H9 (cell line): Measurements from ENCODE around the gene BNC1. TPM values are rescaled to one million over a fixed set of nuclear protein-coding genes. Genes with fewer than 3 reads are reported as not detected.

Source experiments
- DNase-seq: peaks from one replicate; pipeline ENCODE4 v3.0.0-alpha.2; 2017
- H2AFZ ChIP-seq: one replicate; pipeline ENCODE4 v1.6.1; 2013; ENCODE audit warnings: mild to moderate bottlenecking, low read length, control low read depth, moderate library complexity
- H2AK5ac ChIP-seq: 2 replicates; pipeline ENCODE4 v1.6.1; 2013; ENCODE audit warnings: low read length, control low read depth, mixed read lengths; ENCODE audit not compliant: insufficient read length
- H2BK120ac ChIP-seq: one replicate; pipeline ENCODE4 v1.6.1; 2013; ENCODE audit warnings: low read depth, mild to moderate bottlenecking, low read length, control low read depth, inconsistent platforms; ENCODE audit not compliant: poor library complexity, severe bottlenecking
- H2BK12ac ChIP-seq: 2 replicates; pipeline ENCODE4 v1.6.1; 2013; ENCODE audit warnings: low read length, control low read depth, mixed read lengths, low read depth; ENCODE audit not compliant: insufficient read length
- H2BK15ac ChIP-seq: 2 replicates; pipeline ENCODE4 v1.6.1; 2013; ENCODE audit warnings: low read depth, low read length, control low read depth
- H2BK20ac ChIP-seq: one replicate; pipeline ENCODE4 v1.6.1; 2013; ENCODE audit warnings: low read depth, mild to moderate bottlenecking, low read length, control low read depth, inconsistent platforms; ENCODE audit not compliant: poor library complexity, severe bottlenecking
- H2BK5ac ChIP-seq: 2 replicates; pipeline ENCODE4 v1.6.1; 2013; ENCODE audit warnings: low read length, control low read depth, mixed read lengths; ENCODE audit not compliant: insufficient read length
- H3K14ac ChIP-seq: 2 replicates; pipeline ENCODE4 v1.6.1; 2013; ENCODE audit warnings: low read length, control low read depth; ENCODE audit not compliant: insufficient read depth
- H3K18ac ChIP-seq: 2 replicates; pipeline ENCODE4 v1.6.1; 2013; ENCODE audit warnings: low read depth, mild to moderate bottlenecking, mixed read lengths, low read length, control low read depth; ENCODE audit not compliant: insufficient read length
- H3K23ac ChIP-seq: 2 replicates; pipeline ENCODE4 v1.6.1; 2013; ENCODE audit warnings: low read length, control low read depth, mixed read lengths, low read depth; ENCODE audit not compliant: insufficient read length
- H3K23me2 ChIP-seq: 2 replicates; pipeline ENCODE4 v1.6.1; 2013; ENCODE audit warnings: low read depth, mild to moderate bottlenecking, mixed read lengths, low read length, control low read depth; ENCODE audit not compliant: insufficient read length, poor library complexity, severe bottlenecking
- H3K27ac ChIP-seq: 2 replicates; pipeline ENCODE4 v1.5.1; 2013; ENCODE audit warnings: low read length, control low read depth, mixed read lengths, low read depth; ENCODE audit not compliant: insufficient read length
- H3K27me3 ChIP-seq: 2 replicates; pipeline ENCODE4 v1.6.1; 2013; ENCODE audit warnings: low read length, control low read depth, inconsistent platforms; ENCODE audit not compliant: insufficient read depth
- H3K4ac ChIP-seq: 2 replicates; pipeline ENCODE4 v1.6.1; 2013; ENCODE audit warnings: low read depth, mild to moderate bottlenecking, control low read depth, inconsistent platforms, low read length, moderate library complexity
- H3K4me1 ChIP-seq: 2 replicates; pipeline ENCODE4 v1.6.1; 2013; ENCODE audit warnings: low read length, control low read depth, inconsistent platforms; ENCODE audit not compliant: insufficient read depth
- H3K4me2 ChIP-seq: 2 replicates; pipeline ENCODE4 v1.6.1; 2013; ENCODE audit warnings: low read length, control low read depth, mixed read lengths; ENCODE audit not compliant: insufficient read length, insufficient read depth
- H3K56ac ChIP-seq: 2 replicates; pipeline ENCODE4 v1.6.1; 2013; ENCODE audit warnings: low read depth, mild to moderate bottlenecking, mixed read lengths, low read length, control low read depth; ENCODE audit not compliant: insufficient read length
- H3K79me1 ChIP-seq: 2 replicates; pipeline ENCODE4 v1.6.1; 2013; ENCODE audit warnings: low read depth, mild to moderate bottlenecking, moderate library complexity, low read length, control low read depth, inconsistent platforms; ENCODE audit not compliant: insufficient read depth, poor library complexity, severe bottlenecking
- H3K79me2 ChIP-seq: 2 replicates; pipeline ENCODE4 v1.6.1; 2013; ENCODE audit warnings: low read length, control low read depth, inconsistent platforms; ENCODE audit not compliant: insufficient read depth
- H3K9ac ChIP-seq: 2 replicates; pipeline ENCODE4 v1.6.1; 2013; ENCODE audit warnings: low read length, control low read depth, mixed read lengths; ENCODE audit not compliant: insufficient read length; ENCODE audit errors: extremely low read depth
- H3K9me3 ChIP-seq: one replicate; pipeline ENCODE4 v1.6.1; 2013; ENCODE audit warnings: low read depth, low read length, inconsistent platforms; ENCODE audit not compliant: control insufficient read depth
- H3T11ph ChIP-seq: one replicate; pipeline ENCODE4 v1.6.1; 2013; ENCODE audit warnings: mild to moderate bottlenecking, low read length, control low read depth, inconsistent platforms
- H4K20me1 ChIP-seq: one replicate; pipeline ENCODE4 v1.6.1; 2013; ENCODE audit not compliant: control insufficient read depth, insufficient read length, insufficient read depth
- H4K5ac ChIP-seq: 2 replicates; pipeline ENCODE4 v1.6.1; 2013; ENCODE audit warnings: low read depth, mild to moderate bottlenecking, mixed read lengths, low read length, control low read depth; ENCODE audit not compliant: insufficient read length
- H4K8ac ChIP-seq: replicated peaks from 2 replicates; pipeline ENCODE4 v1.6.1; 2013; ENCODE audit warnings: low read length, control low read depth, mixed read lengths, low read depth; ENCODE audit not compliant: insufficient read length
- H4K91ac ChIP-seq: 2 replicates; pipeline ENCODE4 v1.6.1; 2013; ENCODE audit warnings: low read depth, mild to moderate bottlenecking, moderate library complexity, mixed read lengths, low read length, control low read depth; ENCODE audit not compliant: insufficient read length
- H3K27ac Mint-ChIP-seq, 3 experiments: 2 replicates in 2 of 3; 3 replicates in 1 of 3; pipeline ENCODE4 v1.8.0; 2020 to 2021; ENCODE audit warnings: mixed read lengths in 3 of 3, mild to moderate bottlenecking in 1 of 3, moderate library complexity in 1 of 3
- H3K27me3 Mint-ChIP-seq: 2 replicates; pipeline ENCODE4 v1.8.0; 2021; ENCODE audit warnings: low read depth, mild to moderate bottlenecking, moderate library complexity, mixed read lengths
- H3K36me3 Mint-ChIP-seq, 3 experiments: 2 replicates in 2 of 3; 3 replicates in 1 of 3; pipeline ENCODE4 v1.8.0; 2020 to 2021; ENCODE audit warnings: low read depth in 3 of 3, mixed read lengths in 3 of 3; ENCODE audit not compliant: insufficient read depth in 1 of 3
- H3K4me1 Mint-ChIP-seq, 2 experiments: 2 replicates each; pipeline ENCODE4 v1.8.0; 2020; ENCODE audit warnings: mixed read lengths in 2 of 2
- H3K4me3 Mint-ChIP-seq, 2 experiments: 2 replicates in 1 of 2; 3 replicates in 1 of 2; pipeline ENCODE4 v1.8.0; 2020 to 2021; ENCODE audit warnings: mild to moderate bottlenecking in 2 of 2, mixed read lengths in 2 of 2, moderate library complexity in 1 of 2
- H3K9me3 Mint-ChIP-seq, 2 experiments: 2 replicates in 1 of 2; 3 replicates in 1 of 2; pipeline ENCODE4 v1.8.0; 2020; ENCODE audit warnings: mild to moderate bottlenecking in 2 of 2, mixed read lengths in 2 of 2, moderate library complexity in 1 of 2
- CTCF ChIP-seq: fragments of 200-600 bp; sonication (generic); conservative IDR thresholded peaks from 3 replicates; pipeline ENCODE4 v1.8.0; 2021; ENCODE audit warnings: antibody characterized with exemption, mild to moderate bottlenecking
- WGBS: extraction: QIAGEN DNeasy Blood & Tissue Kit; methylation state at CpG from one replicate; pipeline ENCODE4 v1.1.7; 2013; ENCODE audit warnings: missing lambda C conversion rate, low lambda C conversion rate, mixed read lengths; ENCODE audit not compliant: insufficient read length; ENCODE audit errors: extremely low coverage; 5-methylcytosine and 5-hydroxymethylcytosine counted together
- total RNA-seq: library from RNA; stranded (reverse); gene quantifications from 2 replicates; pipeline ENCODE4 v1.2.1, GENCODE V29; 2021

The BNC1 gene
- total RNA-seq, 1 experiment from 2014 or later = not detected

GRCh38 chr15:83310521-83311456 lies 26.3 kb upstream of the BNC1 start:
- Histone ChIP-seq H3K14ac (no peak overlapping the region), H3K4me2 (no peak overlapping the region)

More at GRCh38 chr15:83310521-83311456, 26.3 kb upstream of the BNC1 start:
- Histone ChIP-seq H3K23ac (no peak overlapping the region), H3K23me2 (no peaks in the 10 kb centered on the region), H3K4ac (no peak overlapping the region), H3T11ph (no peak overlapping the region), H4K91ac (no peak overlapping the region), H4K5ac (no peak overlapping the region), H3K79me1 (no peaks in the 10 kb centered on the region), H3K9ac (no peak overlapping the region), H2AFZ (no peak overlapping the region), H3K18ac (no peak overlapping the region), H4K20me1 (no peaks in the 10 kb centered on the region), H3K79me2 (no peaks in the 10 kb centered on the region), H3K56ac (no peak overlapping the region), H2BK20ac (no peak overlapping the region), H4K8ac (no peak overlapping the region), H3K27me3 (no peaks in the 10 kb centered on the region), H2BK12ac (no peak overlapping the region), H2BK120ac (no peak overlapping the region), H3K27ac (no peak overlapping the region), H3K9me3 (no peaks in the 10 kb centered on the region), H3K4me1 (peaks cover 8% of the 10 kb centered on the region), H2BK15ac (no peak overlapping the region), H2BK5ac (no peak overlapping the region), H2AK5ac (no peak overlapping the region)
- H3K27me3 Mint-ChIP-seq = peaks cover 5% of the 10 kb centered on the region
- no CpG with 5 or more reads among the region's 5 CpGs for WGBS
- no peak for DNase-seq
- no peaks in the 10 kb centered on the region; a peak in 1 of 7 replicates for H3K36me3 Mint-ChIP-seq
- no peak for TF ChIP-seq CTCF
- H3K27ac Mint-ChIP-seq = peak overlapping the region in 2 of 3 experiments; percentile 5 to 25; a peak in 2 of 7 replicates
- no peak overlapping the region for H3K4me3 Mint-ChIP-seq
- H3K9me3 Mint-ChIP-seq = peaks cover 0 to 2% of the 10 kb centered on the region in 2 experiments; a peak in 1 of 5 replicates
- peaks cover 30 to 31% of the 10 kb centered on the region in 2 experiments for H3K4me1 Mint-ChIP-seq
